Activated CD8-positive, alpha-beta T cell treated with anti-CD3 and anti-CD28 coated beads for 36 hours (primary cell): ENCODE results near the gene KLHL26. TPM values are rescaled to one million over a fixed set of nuclear protein-coding genes. Genes with fewer than 3 reads are reported as not detected.

Experiments
- ATAC-seq: fragments of 200-7000 bp; cut with Tn5 transposase; one replicate; pipeline ENCODE4 v1.10.0; 2021; ENCODE audit warnings: mild to moderate bottlenecking, moderate library complexity
- CTCF ChIA-PET: fragments of 350-600 bp; sonication (Branson Sonifier 250); formaldehyde crosslinking; loops from one replicate; lab custom pipeline; 2021; ENCODE audit warnings: antibody characterized with exemption; lab: Charles Lee
- POLR2A ChIA-PET: fragments of 350-600 bp; sonication (Branson Sonifier 250); formaldehyde crosslinking; loops from one replicate; lab custom pipeline; 2021; ENCODE audit warnings: antibody characterized with exemption; lab: Charles Lee
- DNase-seq: peaks from one replicate; pipeline ENCODE4 v3.0.0-alpha.2; 2020
- H3K27ac Mint-ChIP-seq: one replicate; pipeline ENCODE4 v1.8.0; 2021; ENCODE audit warnings: mild to moderate bottlenecking, mixed read lengths
- H3K27me3 Mint-ChIP-seq: one replicate; pipeline ENCODE4 v1.8.0; 2021; ENCODE audit warnings: mixed read lengths
- H3K36me3 Mint-ChIP-seq: one replicate; pipeline ENCODE4 v1.8.0; 2021; ENCODE audit warnings: low read depth, mixed read lengths
- H3K4me1 Mint-ChIP-seq: one replicate; pipeline ENCODE4 v1.8.0; 2021; ENCODE audit warnings: low read depth, mixed read lengths
- H3K4me3 Mint-ChIP-seq: one replicate; pipeline ENCODE4 v1.8.0; 2021; ENCODE audit warnings: mild to moderate bottlenecking, moderate library complexity, mixed read lengths
- H3K9me3 Mint-ChIP-seq: one replicate; pipeline ENCODE4 v1.8.0; 2021; ENCODE audit warnings: mixed read lengths
- CTCF ChIP-seq: fragments of 200-600 bp; IDR thresholded peaks from one replicate; pipeline ENCODE4 v1.8.0; 2022; ENCODE audit warnings: antibody characterized with exemption, mild to moderate bottlenecking
- intact Hi-C: fragments of 100-400 bp; cut with micrococcal nuclease; formaldehyde crosslinking; loops from one replicate; pipeline ENCODE4 v1.10.0; 2022
- total RNA-seq, 2 experiments: library from RNA; stranded (reverse); gene quantifications; one replicate each; pipeline ENCODE4 v1.2.3, GENCODE V29; 2021

The KLHL26 gene
- total RNA-seq, 2 experiments from 2014 or later: 10.3 to 10.8 TPM

GRCh38 chr19:18656337-18657086 is 19.7 kb downstream of the KLHL26 start:
- Mint-ChIP-seq H3K36me3 (peaks cover 2% of the 10 kb centered on the region), H3K9me3 (no peaks in the 10 kb centered on the region), H3K27ac (no peak overlapping the region), H3K4me1 (peaks cover 4% of the 10 kb centered on the region), H3K4me3 (no peak overlapping the region), H3K27me3 (no peaks in the 10 kb centered on the region)
- ATAC-seq (no peak), DNase-seq (no peak)
- TF ChIP-seq CTCF: no peak
- CTCF ChIA-PET: no interaction called here
- POLR2A ChIA-PET: no interaction called here
- intact Hi-C loops: no loop called here

- no peak overlapping the region for H3K27ac Mint-ChIP-seq
- POLR2A ChIA-PET: no interaction called here
- H3K36me3 Mint-ChIP-seq: peaks cover under 1% of the 10 kb centered on the region
- no peak for ATAC-seq
- H3K4me3 Mint-ChIP-seq: no peak overlapping the region
- no peak for TF ChIP-seq CTCF
- no peaks in the 10 kb centered on the region for H3K9me3 Mint-ChIP-seq
- no peak for DNase-seq
- no peaks in the 10 kb centered on the region for H3K27me3 Mint-ChIP-seq
- CTCF ChIA-PET: no interaction called here
- peaks cover 4% of the 10 kb centered on the region for H3K4me1 Mint-ChIP-seq
- intact Hi-C loops: no loop called here
Measured at GRCh38 chr19:18657590-18658365, 20.9 kb downstream of the KLHL26 start.

- ChIA-PET POLR2A (no interaction called here), CTCF (no interaction called here)
- no peak for ATAC-seq
- Mint-ChIP-seq H3K36me3 (no peaks in the 10 kb centered on the region), H3K4me3 (no peak overlapping the region), H3K9me3 (no peaks in the 10 kb centered on the region), H3K4me1 (peaks cover 4% of the 10 kb centered on the region), H3K27me3 (no peaks in the 10 kb centered on the region), H3K27ac (no peak overlapping the region)
- no peak for TF ChIP-seq CTCF
- intact Hi-C loops: no loop called here
- DNase-seq: no peak
Measured at GRCh38 chr19:18658366-18658855, 21.6 kb downstream of the KLHL26 start.

GRCh38 chr19:18659281-18660050 is 22.6 kb downstream of the KLHL26 start:
- Mint-ChIP-seq H3K27ac (no peak overlapping the region), H3K4me1 (peaks cover 10% of the 10 kb centered on the region), H3K9me3 (no peaks in the 10 kb centered on the region), H3K4me3 (no peak overlapping the region), H3K36me3 (no peaks in the 10 kb centered on the region), H3K27me3 (no peaks in the 10 kb centered on the region)
- no peak for TF ChIP-seq CTCF
- CTCF ChIA-PET: no interaction called here
- DNase-seq (no peak), ATAC-seq (no peak)
- POLR2A ChIA-PET: no interaction called here
- intact Hi-C loops: no loop called here
